Measurements from ENCODE around the gene TMEM91. TPM values are rescaled to one million over a fixed set of nuclear protein-coding genes. Genes with fewer than 3 reads are reported as not detected.

Gene TMEM91
- total RNA-seq, 1 experiment from 2014 or later, result 5.3 TPM

DNA sequence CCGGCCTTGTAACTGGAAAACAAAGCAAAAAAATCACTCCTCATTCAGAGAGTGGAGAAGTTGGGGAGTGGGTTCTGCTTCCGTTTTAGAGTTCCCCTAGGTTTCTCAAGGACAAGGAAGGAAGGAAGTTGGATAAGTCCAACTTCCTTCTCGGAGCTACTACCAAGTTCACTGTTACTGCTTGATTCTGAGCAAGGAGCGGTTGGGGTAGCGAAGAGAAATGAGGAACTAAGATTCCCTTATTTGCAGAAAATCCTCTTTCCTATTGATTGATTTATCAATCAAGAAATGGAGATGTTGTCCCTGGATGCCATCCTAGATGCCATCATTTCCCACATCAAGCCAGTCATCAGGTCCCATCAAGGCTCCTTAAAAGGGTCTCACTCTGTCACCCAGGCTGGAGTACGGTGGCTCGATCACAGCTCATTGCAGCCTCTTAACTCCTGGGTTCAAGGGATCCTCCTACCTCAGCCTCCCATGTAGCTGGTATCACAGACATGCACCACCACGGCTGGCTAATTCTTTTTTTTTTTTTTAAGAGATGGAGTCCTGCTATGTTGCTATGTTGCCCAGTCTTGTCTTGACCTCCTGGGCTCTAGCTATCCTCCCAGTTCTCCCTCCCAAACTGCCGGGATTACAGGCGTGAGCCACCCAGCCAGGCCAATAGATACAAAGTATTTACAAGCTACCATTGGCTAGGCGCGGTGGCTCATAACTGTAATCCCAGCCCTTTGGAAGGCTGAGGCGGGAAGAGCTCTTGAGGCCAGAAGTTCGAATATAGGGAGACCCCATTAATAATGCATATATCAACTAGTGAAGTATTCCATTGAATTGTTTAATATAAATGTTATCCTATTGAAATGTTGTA is 11.6 kb upstream of the TMEM91 start:
- no peaks in the 10 kb centered on the region for H3K36me3 Mint-ChIP-seq
- no peak for ATAC-seq

DNA sequence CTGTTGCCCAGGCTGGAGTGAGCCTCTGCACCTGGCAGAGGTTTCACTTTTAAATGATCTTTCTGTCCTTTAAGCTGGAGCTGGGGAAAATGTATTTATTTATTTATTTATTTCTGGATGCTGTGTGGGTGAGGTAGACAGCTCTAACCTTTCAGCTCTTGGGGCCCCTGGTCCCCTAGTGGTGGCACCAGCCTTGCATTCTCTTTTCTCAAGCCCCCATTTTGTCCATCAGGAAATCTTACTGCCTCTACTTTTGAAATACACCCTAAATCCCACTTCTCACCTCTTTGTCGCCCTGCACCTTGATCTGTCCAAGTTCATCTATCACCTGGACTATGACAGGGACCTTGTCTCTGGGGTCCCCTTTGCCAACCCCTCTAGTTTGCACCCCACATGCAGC is 10.2 kb upstream of the TMEM91 start:
- ATAC-seq (no peak), DNase-seq (ENCODE audit: low spot score) (no peak)
- TF ChIP-seq, protein P1, sequence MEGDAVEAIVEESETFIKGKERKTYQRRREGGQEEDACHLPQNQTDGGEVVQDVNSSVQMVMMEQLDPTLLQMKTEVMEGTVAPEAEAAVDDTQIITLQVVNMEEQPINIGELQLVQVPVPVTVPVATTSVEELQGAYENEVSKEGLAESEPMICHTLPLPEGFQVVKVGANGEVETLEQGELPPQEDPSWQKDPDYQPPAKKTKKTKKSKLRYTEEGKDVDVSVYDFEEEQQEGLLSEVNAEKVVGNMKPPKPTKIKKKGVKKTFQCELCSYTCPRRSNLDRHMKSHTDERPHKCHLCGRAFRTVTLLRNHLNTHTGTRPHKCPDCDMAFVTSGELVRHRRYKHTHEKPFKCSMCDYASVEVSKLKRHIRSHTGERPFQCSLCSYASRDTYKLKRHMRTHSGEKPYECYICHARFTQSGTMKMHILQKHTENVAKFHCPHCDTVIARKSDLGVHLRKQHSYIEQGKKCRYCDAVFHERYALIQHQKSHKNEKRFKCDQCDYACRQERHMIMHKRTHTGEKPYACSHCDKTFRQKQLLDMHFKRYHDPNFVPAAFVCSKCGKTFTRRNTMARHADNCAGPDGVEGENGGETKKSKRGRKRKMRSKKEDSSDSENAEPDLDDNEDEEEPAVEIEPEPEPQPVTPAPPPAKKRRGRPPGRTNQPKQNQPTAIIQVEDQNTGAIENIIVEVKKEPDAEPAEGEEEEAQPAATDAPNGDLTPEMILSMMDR (IDR thresholded peaks at IDR 0.05), result 0 out of 2 replicates have a peak, but pooled peaks have one; percentile 7
- no peak for TF ChIP-seq SMAD3 (CRISPR knock-in tag; IDR thresholded peaks at IDR 0.05; ENCODE audit: borderline replicate concordance)
- Mint-ChIP-seq H3K4me1 (peaks cover 6% of the 10 kb centered on the region; the same call in 1 of the 2 replicates), H3K27ac (peak overlapping the region; percentile 72), H3K36me3 (no peaks in the 10 kb centered on the region), H3K27me3 (ENCODE audit: low read depth) (no peaks in the 10 kb centered on the region), H3K4me3 (no peak overlapping the region; the same call in 1 of the 2 replicates), H3K9me3 (no peaks in the 10 kb centered on the region)
- ChIA-PET CTCF (interaction anchor here (0.5 to 4.4 kb wide), 19 partner anchors 8 to 1834 kb away, joined by 3 to 103 read pairs (median 5); partner anchors contain the start of genes B3GNT8, DMAC2, TGFB1 and TMEM91), POLR2A (interaction anchor here (0.7 kb wide), 1 partner anchor 73 kb away, joined by 3 read pairs; no protein-coding TSS in a partner anchor)

More for the DNA sequence above, 11.6 kb upstream of the TMEM91 start:
- TF ChIP-seq FOXP1 (CRISPR knock-in tag; IDR thresholded peaks at IDR 0.05; ENCODE audit: borderline replicate concordance) (no peak), NR1H2 (CRISPR knock-in tag; IDR thresholded peaks at IDR 0.05) (no peak), MYBL2 (CRISPR knock-in tag; IDR thresholded peaks at IDR 0.05) (no peak), JAZF1 (CRISPR knock-in tag; IDR thresholded peaks at IDR 0.05) (no peak), GRHL2 (CRISPR knock-in tag; IDR thresholded peaks at IDR 0.05; ENCODE audit: insufficient replicate concordance, severe bottlenecking) (no peak), CBFB (CRISPR knock-in tag; IDR thresholded peaks at IDR 0.05; ENCODE audit: low read depth) (no peak), ZNF317 (CRISPR knock-in tag; IDR thresholded peaks at IDR 0.05; ENCODE audit: borderline replicate concordance, low read depth) (no peak), SOX15 (CRISPR knock-in tag; IDR thresholded peaks at IDR 0.05) (no peak), TP53 (CRISPR knock-in tag; IDR thresholded peaks at IDR 0.05) (no peak), ATF1 (CRISPR knock-in tag; IDR thresholded peaks at IDR 0.05) (no peak), JUN (CRISPR knock-in tag; IDR thresholded peaks at IDR 0.05) (no peak), RELA (CRISPR knock-in tag; IDR thresholded peaks at IDR 0.05; ENCODE audit: borderline replicate concordance) (no peak), ZNF219 (CRISPR knock-in tag; IDR thresholded peaks at IDR 0.05; ENCODE audit: borderline replicate concordance) (no peak), SMAD3 (CRISPR knock-in tag; IDR thresholded peaks at IDR 0.05; ENCODE audit: borderline replicate concordance) (no peak)
- TF ChIP-seq, protein P1 (IDR thresholded peaks at IDR 0.05), result no peak
- TF ChIP-seq, protein P2, sequence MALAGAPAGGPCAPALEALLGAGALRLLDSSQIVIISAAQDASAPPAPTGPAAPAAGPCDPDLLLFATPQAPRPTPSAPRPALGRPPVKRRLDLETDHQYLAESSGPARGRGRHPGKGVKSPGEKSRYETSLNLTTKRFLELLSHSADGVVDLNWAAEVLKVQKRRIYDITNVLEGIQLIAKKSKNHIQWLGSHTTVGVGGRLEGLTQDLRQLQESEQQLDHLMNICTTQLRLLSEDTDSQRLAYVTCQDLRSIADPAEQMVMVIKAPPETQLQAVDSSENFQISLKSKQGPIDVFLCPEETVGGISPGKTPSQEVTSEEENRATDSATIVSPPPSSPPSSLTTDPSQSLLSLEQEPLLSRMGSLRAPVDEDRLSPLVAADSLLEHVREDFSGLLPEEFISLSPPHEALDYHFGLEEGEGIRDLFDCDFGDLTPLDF (CRISPR knock-in tag; IDR thresholded peaks at IDR 0.05), result no peak
- TF ChIP-seq, protein P3, sequence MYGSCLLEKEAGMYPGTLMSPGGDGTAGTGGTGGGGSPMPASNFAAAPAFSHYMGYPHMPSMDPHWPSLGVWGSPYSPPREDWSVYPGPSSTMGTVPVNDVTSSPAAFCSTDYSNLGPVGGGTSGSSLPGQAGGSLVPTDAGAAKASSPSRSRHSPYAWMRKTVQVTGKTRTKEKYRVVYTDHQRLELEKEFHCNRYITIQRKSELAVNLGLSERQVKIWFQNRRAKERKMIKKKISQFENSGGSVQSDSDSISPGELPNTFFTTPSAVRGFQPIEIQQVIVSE (CRISPR knock-in tag; IDR thresholded peaks at IDR 0.05; ENCODE audit: borderline replicate concordance), result no peak
- TF ChIP-seq, protein P4, sequence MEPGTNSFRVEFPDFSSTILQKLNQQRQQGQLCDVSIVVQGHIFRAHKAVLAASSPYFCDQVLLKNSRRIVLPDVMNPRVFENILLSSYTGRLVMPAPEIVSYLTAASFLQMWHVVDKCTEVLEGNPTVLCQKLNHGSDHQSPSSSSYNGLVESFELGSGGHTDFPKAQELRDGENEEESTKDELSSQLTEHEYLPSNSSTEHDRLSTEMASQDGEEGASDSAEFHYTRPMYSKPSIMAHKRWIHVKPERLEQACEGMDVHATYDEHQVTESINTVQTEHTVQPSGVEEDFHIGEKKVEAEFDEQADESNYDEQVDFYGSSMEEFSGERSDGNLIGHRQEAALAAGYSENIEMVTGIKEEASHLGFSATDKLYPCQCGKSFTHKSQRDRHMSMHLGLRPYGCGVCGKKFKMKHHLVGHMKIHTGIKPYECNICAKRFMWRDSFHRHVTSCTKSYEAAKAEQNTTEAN (CRISPR knock-in tag; IDR thresholded peaks at IDR 0.05), result no peak
- TF ChIP-seq, protein P5, sequence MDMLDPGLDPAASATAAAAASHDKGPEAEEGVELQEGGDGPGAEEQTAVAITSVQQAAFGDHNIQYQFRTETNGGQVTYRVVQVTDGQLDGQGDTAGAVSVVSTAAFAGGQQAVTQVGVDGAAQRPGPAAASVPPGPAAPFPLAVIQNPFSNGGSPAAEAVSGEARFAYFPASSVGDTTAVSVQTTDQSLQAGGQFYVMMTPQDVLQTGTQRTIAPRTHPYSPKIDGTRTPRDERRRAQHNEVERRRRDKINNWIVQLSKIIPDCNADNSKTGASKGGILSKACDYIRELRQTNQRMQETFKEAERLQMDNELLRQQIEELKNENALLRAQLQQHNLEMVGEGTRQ (CRISPR knock-in tag; IDR thresholded peaks at IDR 0.05), result no peak
- Mint-ChIP-seq H3K4me1 (peaks cover 6% of the 10 kb centered on the region; the same call in 1 of the 2 replicates), H3K4me3 (peak overlapping the region; percentile 90), H3K27me3 (ENCODE audit: low read depth) (no peaks in the 10 kb centered on the region), H3K9me3 (no peaks in the 10 kb centered on the region), H3K27ac (peak overlapping the region; percentile 97)
- CTCF ChIA-PET, result interaction anchor here (1.0 to 4.4 kb wide), 19 partner anchors 11 to 206 kb away, joined by 3 to 103 read pairs (median 7); partner anchors contain the start of genes DMAC2, TGFB1 and TMEM91
- DNase-seq (ENCODE audit: low spot score), result no peak
- POLR2A ChIA-PET, result interaction anchor here (0.7 to 1.6 kb wide), 6 partner anchors 10 to 587 kb away, joined by 3 to 9 read pairs (median 3); partner anchors contain the start of genes DMAC2, HNRNPUL1 and RAB4B

Data from WTC11 (cell line).